IMR-90 (cell line): ENCODE results near the gene KRT37.

Experiments
- BHLHE40 ChIP-seq: fragments of 150-350 bp; IDR thresholded peaks from 2 replicates; pipeline ENCODE4 v1.6.1; 2016; ENCODE audit warnings: mild to moderate bottlenecking, low read depth, low read length
- CEBPB ChIP-seq: IDR thresholded peaks from 2 replicates; pipeline ENCODE4 v1.6.1; 2012; ENCODE audit warnings: low read depth, low read length, improper control_type of control experiment
- CHD1 ChIP-seq: IDR thresholded peaks from 2 replicates; pipeline ENCODE4 v1.6.1; 2012; ENCODE audit warnings: low read depth, low read length, improper control_type of control experiment
- CTCF ChIP-seq: conservative IDR thresholded peaks from 2 replicates; pipeline ENCODE4 v1.5.1; 2012; ENCODE audit warnings: mild to moderate bottlenecking, low read depth, low read length, improper control_type of control experiment
- ELK1 ChIP-seq: fragments of 150-350 bp; IDR thresholded peaks from 2 replicates; pipeline ENCODE4 v1.6.1; 2016; ENCODE audit warnings: low read depth, mild to moderate bottlenecking, low read length, moderate library complexity, borderline replicate concordance
- FOS ChIP-seq: fragments of 150-350 bp; IDR thresholded peaks from 2 replicates; pipeline ENCODE4 v1.6.1; 2016; ENCODE audit warnings: low read depth, low read length
- POLR2A ChIP-seq: IDR thresholded peaks from 2 replicates; pipeline ENCODE4 v1.6.1; 2012; ENCODE audit warnings: mild to moderate bottlenecking, low read depth, low read length
- RAD21 ChIP-seq: IDR thresholded peaks from 2 replicates; pipeline ENCODE4 v1.6.1; 2012; ENCODE audit warnings: low read length, improper control_type of control experiment
- RCOR1 ChIP-seq: IDR thresholded peaks from 2 replicates; pipeline ENCODE4 v1.6.1; 2012; ENCODE audit warnings: mild to moderate bottlenecking, low read length, improper control_type of control experiment; ENCODE audit not compliant: insufficient replicate concordance
- RFX5 ChIP-seq: IDR thresholded peaks from 2 replicates; pipeline ENCODE4 v1.8.0; 2012; ENCODE audit warnings: low read depth, mild to moderate bottlenecking, low read length, moderate library complexity
- SMC3 ChIP-seq: fragments of 150-350 bp; IDR thresholded peaks from 2 replicates; pipeline ENCODE4 v1.6.1; 2016; ENCODE audit warnings: low read depth, mild to moderate bottlenecking, antibody characterized with exemption, low read length, moderate library complexity

- TF ChIP-seq POLR2A: no peak
- no peak for TF ChIP-seq CTCF
- TF ChIP-seq ELK1: no peak
- TF ChIP-seq RAD21: no peak
- no peak for TF ChIP-seq SMC3
- TF ChIP-seq BHLHE40: no peak
- TF ChIP-seq FOS: no peak
- no peak for TF ChIP-seq RFX5
- TF ChIP-seq CHD1: no peak
- TF ChIP-seq CEBPB: no peak
- no peak for TF ChIP-seq RCOR1
Measured at GRCh38 chr17:41444640-41445039, 20.3 kb upstream of the KRT37 start.
